SK-N-SH treated with all-trans-retinoic acid at 6 μM for 48 hours (cell line): ENCODE data around the gene HLCS.

Experiments
- ATAC-seq: fragments of 200-7000 bp; cut with Tn5 transposase; 3 replicates; pipeline ENCODE4 v1.9.1; 2020; ENCODE audit warnings: mild to moderate bottlenecking, moderate library complexity
- ARNTL ChIP-seq: fragments of 450-650 bp; formaldehyde crosslinking; IDR thresholded peaks from 2 replicates; pipeline ENCODE4 v1.5.0; 2020; ENCODE audit warnings: low read depth, mild to moderate bottlenecking, moderate library complexity, borderline replicate concordance
- BACH2 ChIP-seq: fragments of 250-450 bp; sonication (Bioruptor Pico); IDR thresholded peaks from 2 replicates; pipeline ENCODE4 v1.9.0; 2021; ENCODE audit warnings: mild to moderate bottlenecking, borderline replicate concordance
- ESRRG ChIP-seq: fragments of 250-450 bp; sonication (Bioruptor Pico); IDR thresholded peaks from 2 replicates; pipeline ENCODE4 v1.6.1; 2021; ENCODE audit warnings: mild to moderate bottlenecking
- GLIS3 ChIP-seq: fragments of 250-450 bp; sonication (Bioruptor Pico); IDR thresholded peaks from 2 replicates; pipeline ENCODE4 v1.5.0; 2020; ENCODE audit warnings: mild to moderate bottlenecking, moderate library complexity
- ISL1 ChIP-seq: fragments of 250-450 bp; sonication (Bioruptor Pico); IDR thresholded peaks from 2 replicates; pipeline ENCODE4 v2.1.2; 2022; ENCODE audit warnings: mild to moderate bottlenecking, moderate library complexity
- OSR1 ChIP-seq: fragments of 250-450 bp; sonication (Bioruptor Pico); IDR thresholded peaks from 2 replicates; pipeline ENCODE4 v1.8.0; 2022; ENCODE audit warnings: moderate library complexity, mild to moderate bottlenecking, inconsistent platforms
- PPARA ChIP-seq: fragments of 250-450 bp; sonication (Bioruptor Pico); IDR thresholded peaks from 2 replicates; pipeline ENCODE4 v1.5.0; 2020; ENCODE audit warnings: mild to moderate bottlenecking, borderline replicate concordance
- RARB ChIP-seq: fragments of 250-450 bp; sonication (Bioruptor Pico); IDR thresholded peaks from 2 replicates; pipeline ENCODE4 v1.8.0; 2021; ENCODE audit warnings: mild to moderate bottlenecking, moderate library complexity
- TCF4 ChIP-seq: fragments of 250-450 bp; sonication (Bioruptor Pico); IDR thresholded peaks from 2 replicates; pipeline ENCODE4 v1.8.0; 2021; ENCODE audit warnings: mild to moderate bottlenecking, moderate library complexity, borderline replicate concordance
- TOX ChIP-seq: fragments of 250-450 bp; sonication (Bioruptor Pico); IDR thresholded peaks from 2 replicates; pipeline ENCODE4 v1.8.0; 2021; ENCODE audit warnings: mild to moderate bottlenecking, moderate library complexity, borderline replicate concordance
- ZFP3 ChIP-seq: fragments of 250-450 bp; sonication (Bioruptor Pico); IDR thresholded peaks from 2 replicates; pipeline ENCODE4 v1.5.0; 2020; ENCODE audit warnings: mild to moderate bottlenecking, moderate library complexity
- ZFP30 ChIP-seq: fragments of 450-650 bp; formaldehyde crosslinking; IDR thresholded peaks from 2 replicates; pipeline ENCODE4 v1.5.0; 2022; ENCODE audit warnings: mild to moderate bottlenecking, moderate library complexity
- ZNF8 ChIP-seq: fragments of 450-650 bp; formaldehyde crosslinking; IDR thresholded peaks from 2 replicates; pipeline ENCODE4 v1.5.0; 2020; ENCODE audit warnings: mild to moderate bottlenecking, moderate library complexity
- TF ChIP-seq, protein P1 (sequence below): fragments of 250-450 bp; sonication (Bioruptor Pico); IDR thresholded peaks from 2 replicates; pipeline ENCODE4 v1.8.0; 2021; ENCODE audit warnings: low read depth, mild to moderate bottlenecking, moderate library complexity, borderline replicate concordance
- TF ChIP-seq, protein P2 (sequence below): fragments of 250-450 bp; sonication (Bioruptor Pico); IDR thresholded peaks from 2 replicates; pipeline ENCODE4 v1.5.1; 2020; ENCODE audit warnings: low read depth, mild to moderate bottlenecking, moderate library complexity
- TF ChIP-seq, protein P3 (sequence below): fragments of 250-450 bp; sonication (Bioruptor Pico); IDR thresholded peaks from 2 replicates; pipeline ENCODE4 v1.5.1; 2021; ENCODE audit warnings: mild to moderate bottlenecking, moderate library complexity
- TF ChIP-seq, protein P4 (sequence below): fragments of 250-450 bp; sonication (Bioruptor Pico); IDR thresholded peaks from 2 replicates; pipeline ENCODE4 v1.8.0; 2020; ENCODE audit warnings: mild to moderate bottlenecking, moderate library complexity, borderline replicate concordance

Gene HLCS

DNA sequence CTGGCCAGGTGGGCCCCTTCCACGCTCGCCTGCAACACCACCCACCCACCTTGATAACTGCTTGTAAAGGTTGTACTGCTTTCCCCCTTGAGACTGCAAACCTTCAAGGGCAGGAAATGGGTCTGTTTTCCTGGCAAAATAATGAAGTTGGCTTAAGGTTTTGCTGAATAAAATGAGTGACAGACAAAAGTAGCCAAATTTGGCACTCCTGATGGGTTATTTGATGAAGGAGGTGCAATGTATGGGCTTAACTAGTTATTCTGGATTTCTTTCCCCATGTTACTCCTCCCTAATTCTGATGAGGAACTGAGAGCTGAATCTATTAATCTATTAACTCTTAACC is 14.6 kb upstream of the HLCS start:
- TF ChIP-seq, protein P1, sequence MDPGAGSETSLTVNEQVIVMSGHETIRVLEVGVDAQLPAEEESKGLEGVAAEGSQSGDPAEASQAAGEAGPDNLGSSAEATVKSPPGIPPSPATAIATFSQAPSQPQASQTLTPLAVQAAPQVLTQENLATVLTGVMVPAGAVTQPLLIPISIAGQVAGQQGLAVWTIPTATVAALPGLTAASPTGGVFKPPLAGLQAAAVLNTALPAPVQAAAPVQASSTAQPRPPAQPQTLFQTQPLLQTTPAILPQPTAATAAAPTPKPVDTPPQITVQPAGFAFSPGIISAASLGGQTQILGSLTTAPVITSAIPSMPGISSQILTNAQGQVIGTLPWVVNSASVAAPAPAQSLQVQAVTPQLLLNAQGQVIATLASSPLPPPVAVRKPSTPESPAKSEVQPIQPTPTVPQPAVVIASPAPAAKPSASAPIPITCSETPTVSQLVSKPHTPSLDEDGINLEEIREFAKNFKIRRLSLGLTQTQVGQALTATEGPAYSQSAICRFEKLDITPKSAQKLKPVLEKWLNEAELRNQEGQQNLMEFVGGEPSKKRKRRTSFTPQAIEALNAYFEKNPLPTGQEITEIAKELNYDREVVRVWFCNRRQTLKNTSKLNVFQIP: no peak
- TF ChIP-seq ZFP30 (CRISPR knock-in tag) (no peak), RARB (CRISPR knock-in tag) (no peak), GLIS3 (CRISPR knock-in tag) (no peak), ESRRG (CRISPR knock-in tag) (no peak)
- TF ChIP-seq, protein P2, sequence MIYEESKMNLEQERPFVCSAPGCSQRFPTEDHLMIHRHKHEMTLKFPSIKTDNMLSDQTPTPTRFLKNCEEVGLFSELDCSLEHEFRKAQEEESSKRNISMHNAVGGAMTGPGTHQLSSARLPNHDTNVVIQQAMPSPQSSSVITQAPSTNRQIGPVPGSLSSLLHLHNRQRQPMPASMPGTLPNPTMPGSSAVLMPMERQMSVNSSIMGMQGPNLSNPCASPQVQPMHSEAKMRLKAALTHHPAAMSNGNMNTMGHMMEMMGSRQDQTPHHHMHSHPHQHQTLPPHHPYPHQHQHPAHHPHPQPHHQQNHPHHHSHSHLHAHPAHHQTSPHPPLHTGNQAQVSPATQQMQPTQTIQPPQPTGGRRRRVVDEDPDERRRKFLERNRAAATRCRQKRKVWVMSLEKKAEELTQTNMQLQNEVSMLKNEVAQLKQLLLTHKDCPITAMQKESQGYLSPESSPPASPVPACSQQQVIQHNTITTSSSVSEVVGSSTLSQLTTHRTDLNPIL (CRISPR knock-in tag): no peak
- ATAC-seq: no peak

DNA sequence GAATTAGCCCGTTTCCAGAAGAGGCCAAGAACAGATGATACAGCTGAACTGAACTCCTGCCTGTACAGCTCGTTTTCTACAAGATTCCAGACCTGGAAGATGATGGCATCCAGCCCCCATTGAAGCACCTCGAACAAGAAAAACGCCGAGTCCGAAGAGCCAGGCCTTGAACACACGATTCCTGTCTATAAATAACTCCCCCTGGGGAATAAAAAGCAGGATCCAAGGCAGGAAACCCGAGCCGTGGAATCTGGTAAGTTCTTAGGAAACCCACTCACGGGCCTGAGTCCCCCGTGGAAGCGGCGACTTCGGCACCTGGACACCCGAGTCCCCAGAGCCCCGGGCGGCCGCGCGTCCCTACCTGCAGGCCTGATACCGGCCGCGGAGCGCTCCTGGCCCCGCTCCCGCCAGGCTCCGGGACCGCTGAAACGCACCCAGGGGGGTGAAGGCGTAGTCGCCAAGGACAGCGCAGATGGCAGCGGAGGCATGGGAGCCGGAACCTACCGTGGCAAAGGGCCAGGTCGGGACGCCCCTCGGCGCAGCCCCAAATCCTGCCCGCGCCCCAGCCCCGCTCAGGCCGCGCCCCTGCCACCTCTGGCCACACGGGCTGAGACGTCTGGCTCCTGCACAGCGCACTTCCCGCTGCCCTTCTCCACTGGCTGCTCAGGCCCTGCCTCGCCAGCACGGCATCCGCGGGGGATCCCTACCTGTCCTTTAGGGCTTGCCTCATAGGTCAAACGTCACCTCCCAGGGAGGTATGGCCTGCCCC is 14.0 kb upstream of the HLCS start:
- ATAC-seq: peak; percentile 29; the same call in 2 of the 3 replicates
- no peak for TF ChIP-seq ZNF8
- TF ChIP-seq, protein P1: no peak
- TF ChIP-seq, protein P2 (CRISPR knock-in tag): no peak
- TF ChIP-seq ZFP30 (CRISPR knock-in tag): no peak
- no peak for TF ChIP-seq TOX (CRISPR knock-in tag)
- no peak for TF ChIP-seq RARB (CRISPR knock-in tag)
- no peak for TF ChIP-seq BACH2
- TF ChIP-seq, all 23 proteins: peak for 0

DNA sequence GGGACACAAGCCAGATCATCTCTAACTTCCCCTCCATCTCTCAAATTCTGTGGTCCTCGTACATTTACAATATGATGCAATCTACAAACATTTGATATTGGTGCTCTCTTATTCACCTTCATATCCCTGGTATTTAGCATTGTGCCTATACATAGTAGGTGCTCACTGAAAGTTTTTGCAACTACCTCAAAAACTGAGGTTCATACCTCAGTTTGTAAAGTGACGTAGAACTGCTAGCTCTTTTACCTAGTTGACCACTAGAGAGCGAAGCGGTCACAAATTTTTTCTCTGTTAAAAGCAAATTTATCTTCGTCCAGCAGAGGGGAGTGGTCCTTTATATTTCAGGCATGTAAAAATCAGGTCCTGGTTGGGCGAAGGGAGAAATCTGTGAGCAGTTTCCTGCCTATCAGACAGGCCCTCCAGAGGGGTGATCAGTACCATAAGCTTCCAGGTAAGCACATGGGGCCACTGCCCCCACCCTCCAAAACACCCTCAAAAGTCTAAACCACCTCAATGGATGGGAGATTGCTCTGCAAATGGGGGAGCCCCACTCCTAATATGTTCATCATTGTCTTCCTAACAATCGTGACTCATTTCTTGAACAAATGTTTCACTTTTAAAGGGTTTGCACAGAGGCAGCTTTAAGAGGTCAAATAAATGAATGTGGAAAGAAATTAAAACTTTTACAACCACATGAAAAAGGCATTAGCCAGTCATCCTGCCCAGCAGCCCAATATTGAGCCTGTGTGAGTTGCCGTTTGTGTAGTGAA is 10.6 kb upstream of the HLCS start:
- peak; percentile 89 for ATAC-seq

DNA sequence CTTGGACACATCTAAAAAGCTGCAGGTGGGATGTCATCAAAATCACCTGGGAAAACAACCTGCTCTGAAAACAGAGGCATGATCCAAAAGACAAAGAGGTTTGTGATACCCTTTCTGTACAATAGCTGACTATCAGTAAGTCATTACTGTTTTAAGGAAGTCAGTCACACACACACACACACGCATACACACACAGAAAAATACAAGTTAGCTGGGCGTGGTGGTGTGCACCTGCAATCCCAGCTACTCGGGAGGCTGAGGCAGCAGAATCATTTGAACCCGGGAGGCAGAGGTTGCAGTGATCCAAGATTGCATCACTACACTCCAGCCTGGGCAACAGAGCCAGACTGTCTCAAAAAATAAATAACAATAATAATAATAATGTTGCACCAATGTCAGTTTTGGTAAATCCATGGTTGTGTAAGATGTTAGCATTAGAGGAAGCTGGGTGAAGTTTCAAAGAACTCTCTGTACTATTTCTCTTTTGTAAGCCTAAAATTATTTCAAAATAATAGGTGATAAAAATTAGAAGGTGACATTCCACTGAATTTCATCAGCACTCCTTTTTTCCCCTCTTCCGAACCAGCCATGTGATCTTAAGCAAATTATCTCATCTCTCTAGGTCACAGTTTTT is 9.9 kb upstream of the HLCS start:
- no peak for ATAC-seq
- TF ChIP-seq RARB (CRISPR knock-in tag): no peak
- TF ChIP-seq, protein P3, sequence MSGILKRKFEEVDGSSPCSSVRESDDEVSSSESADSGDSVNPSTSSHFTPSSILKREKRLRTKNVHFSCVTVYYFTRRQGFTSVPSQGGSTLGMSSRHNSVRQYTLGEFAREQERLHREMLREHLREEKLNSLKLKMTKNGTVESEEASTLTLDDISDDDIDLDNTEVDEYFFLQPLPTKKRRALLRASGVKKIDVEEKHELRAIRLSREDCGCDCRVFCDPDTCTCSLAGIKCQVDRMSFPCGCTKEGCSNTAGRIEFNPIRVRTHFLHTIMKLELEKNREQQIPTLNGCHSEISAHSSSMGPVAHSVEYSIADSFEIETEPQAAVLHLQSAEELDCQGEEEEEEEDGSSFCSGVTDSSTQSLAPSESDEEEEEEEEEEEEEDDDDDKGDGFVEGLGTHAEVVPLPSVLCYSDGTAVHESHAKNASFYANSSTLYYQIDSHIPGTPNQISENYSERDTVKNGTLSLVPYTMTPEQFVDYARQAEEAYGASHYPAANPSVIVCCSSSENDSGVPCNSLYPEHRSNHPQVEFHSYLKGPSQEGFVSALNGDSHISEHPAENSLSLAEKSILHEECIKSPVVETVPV (CRISPR knock-in tag): no peak
- TF ChIP-seq ZFP30 (CRISPR knock-in tag): no peak
- TF ChIP-seq, protein P4, sequence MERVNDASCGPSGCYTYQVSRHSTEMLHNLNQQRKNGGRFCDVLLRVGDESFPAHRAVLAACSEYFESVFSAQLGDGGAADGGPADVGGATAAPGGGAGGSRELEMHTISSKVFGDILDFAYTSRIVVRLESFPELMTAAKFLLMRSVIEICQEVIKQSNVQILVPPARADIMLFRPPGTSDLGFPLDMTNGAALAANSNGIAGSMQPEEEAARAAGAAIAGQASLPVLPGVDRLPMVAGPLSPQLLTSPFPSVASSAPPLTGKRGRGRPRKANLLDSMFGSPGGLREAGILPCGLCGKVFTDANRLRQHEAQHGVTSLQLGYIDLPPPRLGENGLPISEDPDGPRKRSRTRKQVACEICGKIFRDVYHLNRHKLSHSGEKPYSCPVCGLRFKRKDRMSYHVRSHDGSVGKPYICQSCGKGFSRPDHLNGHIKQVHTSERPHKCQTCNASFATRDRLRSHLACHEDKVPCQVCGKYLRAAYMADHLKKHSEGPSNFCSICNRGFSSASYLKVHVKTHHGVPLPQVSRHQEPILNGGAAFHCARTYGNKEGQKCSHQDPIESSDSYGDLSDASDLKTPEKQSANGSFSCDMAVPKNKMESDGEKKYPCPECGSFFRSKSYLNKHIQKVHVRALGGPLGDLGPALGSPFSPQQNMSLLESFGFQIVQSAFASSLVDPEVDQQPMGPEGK (CRISPR knock-in tag): no peak
- no peak for TF ChIP-seq TCF4 (CRISPR knock-in tag)
- TF ChIP-seq GLIS3 (CRISPR knock-in tag): no peak
- TF ChIP-seq, all 23 proteins: peak for 0

More for the DNA sequence above, 10.6 kb upstream of the HLCS start:
- TF ChIP-seq ZFP3 (CRISPR knock-in tag) (no peak), ISL1 (CRISPR knock-in tag) (no peak), ARNTL (CRISPR knock-in tag) (no peak), OSR1 (no peak), PPARA (CRISPR knock-in tag) (no peak), TCF4 (CRISPR knock-in tag) (no peak)
- TF ChIP-seq, protein P3 (CRISPR knock-in tag): no peak
